Colonic mucosa (tissue), 4 donors: ENCODE data around the gene ALDH3B1. TPM values are rescaled to one million over a fixed set of nuclear protein-coding genes. Genes with fewer than 3 reads are reported as not detected.

Experiments
- DNase-seq: peaks from one replicate; pipeline ENCODE4 v3.0.0-alpha.2; 2020
- H3K27ac ChIP-seq: fragments of 200-600 bp; one replicate; pipeline ENCODE4 v1.8.0; 2021
- H3K27me3 ChIP-seq: fragments of 200-600 bp; one replicate; pipeline ENCODE4 v1.8.0; 2021
- H3K36me3 ChIP-seq: fragments of 200-600 bp; one replicate; pipeline ENCODE4 v1.8.0; 2021
- H3K4me1 ChIP-seq: fragments of 200-600 bp; one replicate; pipeline ENCODE4 v1.8.0; 2021; ENCODE audit warnings: mild to moderate bottlenecking
- H3K4me3 ChIP-seq: fragments of 200-600 bp; one replicate; pipeline ENCODE4 v1.8.0; 2021
- H3K9ac ChIP-seq, 2 donors: one replicate each; pipeline ENCODE4 v1.7.0; 2013; ENCODE audit warnings: control low read depth in 2 of 2, low read depth in 2 of 2, low read length in 2 of 2
- H3K9me3 ChIP-seq: fragments of 200-600 bp; one replicate; pipeline ENCODE4 v1.8.0; 2021
- intact Hi-C: fragments of 100-400 bp; cut with DNase I; formaldehyde crosslinking; loops from one replicate; pipeline ENCODE4 v1.14.1; 2022
- total RNA-seq, 2 donors: library from RNA; stranded (reverse); fragmentation: NEBNext Ultra II Directional in 1 of 2; extraction: Animal tissue kit (Norgen Biotek cat#: 25700) in 1 of 2; gene quantifications; one replicate each; pipeline ENCODE4 v1.2.1, GENCODE V29; 2021
- TF ChIP-seq, protein P1 (sequence below): fragments of 200-600 bp; IDR thresholded peaks from one replicate; pipeline ENCODE4 v1.8.0; 2022; ENCODE audit warnings: antibody characterized with exemption, mild to moderate bottlenecking
- donor health status: healthy.
- donor health status: DM: no; HTN: no; CAD: no.
- donor health status: DM: no; HTN: no; CAD: no.

The ALDH3B1 gene
- total RNA-seq, 2 donors from 2014 or later = 17.7 to 18.8 TPM

DNA sequence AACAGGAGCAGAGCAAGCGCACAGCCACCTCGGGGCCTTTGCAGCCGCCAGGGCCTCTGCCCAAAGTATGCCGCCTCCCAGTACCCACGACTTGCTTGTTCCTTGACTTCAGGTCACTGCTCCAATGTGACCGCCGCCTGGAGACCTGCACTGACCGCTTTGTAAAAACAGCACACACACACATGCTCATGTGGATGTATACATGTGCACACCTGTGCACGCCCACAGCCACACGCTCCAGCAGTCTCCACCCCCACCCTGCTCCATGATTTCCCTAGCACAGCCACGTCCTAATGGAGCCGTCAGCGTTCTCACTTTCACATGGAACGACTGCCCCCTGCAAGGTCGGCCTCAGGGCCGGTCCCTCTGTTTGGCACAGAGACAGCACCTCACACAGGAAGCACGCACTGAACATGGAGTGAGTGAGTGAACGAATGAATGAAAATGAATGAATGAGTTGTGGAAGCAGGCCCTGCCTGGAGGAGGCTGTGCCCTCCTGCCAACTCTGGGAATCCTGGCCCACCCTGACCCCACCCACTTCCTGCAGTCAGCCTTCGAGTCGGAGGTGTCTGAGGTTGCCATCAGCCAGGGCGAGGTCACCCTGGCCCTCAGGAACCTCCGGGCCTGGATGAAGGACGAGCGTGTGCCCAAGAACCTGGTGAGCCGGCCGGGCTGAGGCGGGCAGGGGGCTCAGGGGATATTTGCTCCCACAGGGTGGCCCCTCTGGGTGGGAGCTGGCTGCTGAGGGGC is 8.0 kb downstream of the ALDH3B1 start:
- Histone ChIP-seq H3K4me3 (no peak overlapping the region), H3K36me3 (no peaks in the 10 kb centered on the region), H3K27me3 (no peaks in the 10 kb centered on the region), H3K27ac (no peak overlapping the region), H3K9ac (no peak overlapping the region), H3K4me1 (peaks cover 7% of the 10 kb centered on the region), H3K9me3 (no peaks in the 10 kb centered on the region)
- TF ChIP-seq, protein P1, sequence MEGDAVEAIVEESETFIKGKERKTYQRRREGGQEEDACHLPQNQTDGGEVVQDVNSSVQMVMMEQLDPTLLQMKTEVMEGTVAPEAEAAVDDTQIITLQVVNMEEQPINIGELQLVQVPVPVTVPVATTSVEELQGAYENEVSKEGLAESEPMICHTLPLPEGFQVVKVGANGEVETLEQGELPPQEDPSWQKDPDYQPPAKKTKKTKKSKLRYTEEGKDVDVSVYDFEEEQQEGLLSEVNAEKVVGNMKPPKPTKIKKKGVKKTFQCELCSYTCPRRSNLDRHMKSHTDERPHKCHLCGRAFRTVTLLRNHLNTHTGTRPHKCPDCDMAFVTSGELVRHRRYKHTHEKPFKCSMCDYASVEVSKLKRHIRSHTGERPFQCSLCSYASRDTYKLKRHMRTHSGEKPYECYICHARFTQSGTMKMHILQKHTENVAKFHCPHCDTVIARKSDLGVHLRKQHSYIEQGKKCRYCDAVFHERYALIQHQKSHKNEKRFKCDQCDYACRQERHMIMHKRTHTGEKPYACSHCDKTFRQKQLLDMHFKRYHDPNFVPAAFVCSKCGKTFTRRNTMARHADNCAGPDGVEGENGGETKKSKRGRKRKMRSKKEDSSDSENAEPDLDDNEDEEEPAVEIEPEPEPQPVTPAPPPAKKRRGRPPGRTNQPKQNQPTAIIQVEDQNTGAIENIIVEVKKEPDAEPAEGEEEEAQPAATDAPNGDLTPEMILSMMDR = no peak
- DNase-seq = no peak
- intact Hi-C loops = no loop called here

DNA sequence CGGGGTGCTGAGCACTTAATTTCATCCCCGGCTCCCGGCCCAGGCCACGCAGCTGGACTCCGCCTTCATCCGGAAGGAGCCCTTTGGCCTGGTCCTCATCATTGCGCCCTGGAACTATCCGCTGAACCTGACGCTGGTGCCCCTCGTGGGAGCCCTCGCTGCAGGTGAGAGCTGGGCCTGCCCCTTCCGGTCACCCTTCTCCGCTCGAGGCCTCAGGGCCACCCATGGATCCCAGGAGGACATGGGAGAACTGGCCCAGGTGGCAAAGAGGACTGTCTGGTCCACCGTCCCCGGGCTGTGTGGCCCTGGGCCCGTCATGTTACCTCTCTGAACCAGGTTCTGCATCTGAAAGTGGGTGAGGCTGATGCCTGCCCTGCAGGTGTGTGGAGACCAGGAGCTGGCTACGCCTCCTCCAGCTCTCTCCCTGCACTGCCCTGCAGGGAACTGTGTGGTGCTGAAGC is 8.6 kb downstream of the ALDH3B1 start:
- TF ChIP-seq, protein P1 = no peak
- Histone ChIP-seq H3K4me1 (peaks cover 7% of the 10 kb centered on the region), H3K36me3 (no peaks in the 10 kb centered on the region), H3K27ac (no peak overlapping the region), H3K9me3 (no peaks in the 10 kb centered on the region), H3K4me3 (no peak overlapping the region), H3K27me3 (no peaks in the 10 kb centered on the region), H3K9ac (no peak overlapping the region)
- intact Hi-C loops = no loop called here
- no peak for DNase-seq

DNA sequence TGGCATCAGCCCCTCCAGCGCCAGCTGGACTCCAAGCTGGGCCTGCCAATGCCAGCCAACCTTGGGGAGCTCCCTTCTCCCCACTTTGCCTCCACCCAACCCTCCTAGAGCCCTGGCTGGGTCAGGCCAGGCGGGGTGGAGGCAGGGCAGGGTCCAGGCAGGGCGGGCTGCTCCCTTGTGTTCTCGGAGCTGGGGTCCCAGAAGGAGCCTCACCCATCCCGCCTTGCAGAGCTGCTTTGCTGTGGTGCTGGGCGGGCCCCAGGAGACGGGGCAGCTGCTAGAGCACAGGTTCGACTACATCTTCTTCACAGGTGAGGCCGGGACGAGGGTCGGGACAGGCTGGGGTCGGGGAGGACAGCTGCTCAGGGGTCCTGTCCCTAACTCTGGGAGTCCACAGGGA is 9.4 kb downstream of the ALDH3B1 start:
- Histone ChIP-seq H3K4me1 (peaks cover under 1% of the 10 kb centered on the region), H3K36me3 (no peaks in the 10 kb centered on the region), H3K9ac (no peak overlapping the region), H3K9me3 (no peaks in the 10 kb centered on the region), H3K27me3 (no peaks in the 10 kb centered on the region), H3K4me3 (no peak overlapping the region), H3K27ac (no peak overlapping the region)
- DNase-seq = no peak
- TF ChIP-seq, protein P1 = no peak
- intact Hi-C loops = no loop called here

DNA sequence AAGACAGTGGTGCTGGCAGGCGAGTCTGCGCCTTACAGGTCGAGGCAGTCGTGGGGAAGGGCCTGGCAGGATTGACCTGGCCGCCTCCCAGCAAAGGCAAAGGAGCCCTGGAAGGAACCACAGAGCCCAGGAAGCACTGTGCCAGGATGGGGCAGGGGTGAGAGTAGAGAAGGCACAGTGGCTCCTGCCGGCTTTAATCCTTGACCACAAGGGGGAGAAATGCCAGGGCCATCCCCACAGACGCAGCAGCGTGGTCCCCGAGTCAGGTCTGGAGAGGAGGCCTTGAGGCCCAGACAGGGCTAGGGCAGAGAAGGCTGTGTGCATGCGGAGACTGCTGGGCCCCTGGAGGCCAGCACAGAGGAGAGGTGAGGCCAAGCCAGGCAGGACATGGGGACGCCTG is 10.4 kb downstream of the ALDH3B1 start:
- DNase-seq = no peak
- intact Hi-C loops = no loop called here
- Histone ChIP-seq H3K4me1 (no peaks in the 10 kb centered on the region), H3K9ac (no peak overlapping the region), H3K36me3 (no peaks in the 10 kb centered on the region), H3K9me3 (no peaks in the 10 kb centered on the region), H3K4me3 (no peak overlapping the region), H3K27ac (no peak overlapping the region), H3K27me3 (no peaks in the 10 kb centered on the region)
- TF ChIP-seq, protein P1 = no peak

DNA sequence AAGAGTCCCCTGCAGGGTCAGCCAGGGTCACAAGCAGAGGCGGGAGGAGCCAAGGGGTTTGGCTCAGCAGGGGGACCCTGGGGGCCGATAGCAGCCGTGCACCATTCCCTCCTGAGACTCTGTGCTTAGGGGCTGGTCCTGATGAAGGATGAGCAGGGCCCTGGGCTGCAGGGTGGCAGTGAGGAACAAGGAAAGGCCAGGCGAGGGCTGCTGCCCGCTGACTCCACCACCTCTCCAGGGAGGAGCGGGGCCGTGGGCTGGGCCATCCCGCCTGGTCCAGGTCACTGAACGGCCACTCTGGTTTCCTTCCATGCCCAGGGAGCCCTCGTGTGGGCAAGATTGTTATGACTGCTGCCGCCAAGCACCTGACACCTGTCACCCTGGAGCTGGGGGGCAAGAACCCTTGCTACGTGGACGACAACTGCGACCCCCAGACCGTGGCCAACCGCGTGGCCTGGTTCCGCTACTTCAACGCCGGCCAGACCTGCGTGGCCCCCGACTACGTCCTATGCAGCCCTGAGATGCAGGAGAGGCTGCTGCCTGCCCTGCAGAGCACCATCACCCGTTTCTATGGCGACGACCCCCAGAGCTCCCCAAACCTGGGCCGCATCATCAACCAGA is 11.2 kb downstream of the ALDH3B1 start:
- H3K27me3 ChIP-seq = no peaks in the 10 kb centered on the region
- DNase-seq = peak; percentile 62
- no peak overlapping the region for H3K4me3 ChIP-seq
- no peak overlapping the region for H3K9ac ChIP-seq
- intact Hi-C loops = no loop called here
- H3K36me3 ChIP-seq = no peaks in the 10 kb centered on the region
- no peaks in the 10 kb centered on the region for H3K4me1 ChIP-seq
- TF ChIP-seq, protein P1 = peak; percentile 48
- no peak overlapping the region for H3K27ac ChIP-seq
- H3K9me3 ChIP-seq = no peaks in the 10 kb centered on the region
